Measurements from ENCODE around the gene PBOV1.

DNA sequence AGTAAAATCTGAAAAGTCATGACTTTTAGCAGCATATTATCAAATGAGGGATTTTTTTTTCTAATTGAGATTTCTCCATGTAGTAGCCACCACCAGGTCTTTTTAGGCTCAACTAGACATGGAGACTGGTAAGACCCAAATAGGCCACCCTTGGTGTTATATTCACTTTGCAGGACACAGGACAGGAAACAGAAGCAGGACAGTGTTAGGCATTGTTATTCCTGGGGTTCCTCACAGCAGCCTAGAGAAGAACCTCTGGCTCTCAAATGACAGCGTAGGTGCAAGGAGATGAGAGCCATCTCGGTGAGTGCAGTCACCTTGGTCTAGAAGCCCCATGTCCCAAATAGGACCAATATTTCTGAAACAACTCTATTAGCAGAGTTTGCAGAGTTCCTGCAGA is 19.2 kb upstream of the PBOV1 start:
- no peak for TF ChIP-seq POLR2A (IDR thresholded peaks at IDR 0.05; ENCODE audit: low read depth, low read length)
- no peak for TF ChIP-seq TAF1 (IDR thresholded peaks at IDR 0.05; ENCODE audit: low read depth, low read length)
- no peak for TF ChIP-seq SPI1 (IDR thresholded peaks at IDR 0.05; ENCODE audit: low read depth, low read length)
- TF ChIP-seq POLR2AphosphoS5 (IDR thresholded peaks at IDR 0.05; ENCODE audit: low read depth, low read length) = no peak
- TF ChIP-seq PAX5 (IDR thresholded peaks at IDR 0.05; ENCODE audit: insufficient read depth, low read length, severe bottlenecking) = no peak
